ENCODE data around the gene TACC2. TPM values are rescaled to one million over a fixed set of nuclear protein-coding genes. Genes with fewer than 3 reads are reported as not detected.
"Not testable (repeated sequence)": the region's sequence is repeated elsewhere in the genome, so short reads cannot be mapped to it uniquely, and the experiment has no call there.

Gene TACC2
- total RNA-seq, 1 donor from 2014 or later: 377 TPM

GRCh38 chr10:122103592-122103991 lies 114.6 kb downstream of the TACC2 start:
- no peak for DNase-seq
- intact Hi-C loops (cut with micrococcal nuclease): no loop called here
- no peak for ATAC-seq

DNA sequence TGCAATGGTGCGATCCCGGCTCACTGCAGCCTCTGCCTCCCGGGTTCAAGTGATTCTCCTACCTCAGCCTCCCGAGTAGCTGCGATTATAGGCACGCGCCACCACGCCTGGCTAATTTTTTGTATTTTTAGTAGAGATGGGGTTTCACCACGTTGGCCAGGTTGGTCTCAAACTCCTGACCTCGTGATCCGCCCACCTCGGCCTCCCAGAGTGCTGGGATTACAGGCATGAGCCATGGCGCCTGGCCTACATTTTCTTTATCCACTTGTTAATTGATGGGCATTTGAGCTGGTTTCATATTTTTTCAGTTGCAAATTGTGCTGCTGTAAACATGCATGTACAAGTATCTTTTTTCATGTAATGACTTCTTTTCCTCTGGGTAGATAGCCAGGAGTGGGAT lies 119.8 kb downstream of the TACC2 start:
- intact Hi-C loops (cut with micrococcal nuclease); ATAC-seq; DNase-seq: not testable (repeated sequence)

GRCh38 chr10:122112021-122112616 lies 123.2 kb downstream of the TACC2 start:
- DNase-seq (no peak), ATAC-seq (no peak)
- intact Hi-C loops (cut with micrococcal nuclease): no loop called here

GRCh38 chr10:122112625-122113160 lies 123.7 kb downstream of the TACC2 start:
- DNase-seq: peak; percentile 91
- peak; percentile 88 for ATAC-seq
- intact Hi-C loops (cut with micrococcal nuclease): no loop called here

DNA sequence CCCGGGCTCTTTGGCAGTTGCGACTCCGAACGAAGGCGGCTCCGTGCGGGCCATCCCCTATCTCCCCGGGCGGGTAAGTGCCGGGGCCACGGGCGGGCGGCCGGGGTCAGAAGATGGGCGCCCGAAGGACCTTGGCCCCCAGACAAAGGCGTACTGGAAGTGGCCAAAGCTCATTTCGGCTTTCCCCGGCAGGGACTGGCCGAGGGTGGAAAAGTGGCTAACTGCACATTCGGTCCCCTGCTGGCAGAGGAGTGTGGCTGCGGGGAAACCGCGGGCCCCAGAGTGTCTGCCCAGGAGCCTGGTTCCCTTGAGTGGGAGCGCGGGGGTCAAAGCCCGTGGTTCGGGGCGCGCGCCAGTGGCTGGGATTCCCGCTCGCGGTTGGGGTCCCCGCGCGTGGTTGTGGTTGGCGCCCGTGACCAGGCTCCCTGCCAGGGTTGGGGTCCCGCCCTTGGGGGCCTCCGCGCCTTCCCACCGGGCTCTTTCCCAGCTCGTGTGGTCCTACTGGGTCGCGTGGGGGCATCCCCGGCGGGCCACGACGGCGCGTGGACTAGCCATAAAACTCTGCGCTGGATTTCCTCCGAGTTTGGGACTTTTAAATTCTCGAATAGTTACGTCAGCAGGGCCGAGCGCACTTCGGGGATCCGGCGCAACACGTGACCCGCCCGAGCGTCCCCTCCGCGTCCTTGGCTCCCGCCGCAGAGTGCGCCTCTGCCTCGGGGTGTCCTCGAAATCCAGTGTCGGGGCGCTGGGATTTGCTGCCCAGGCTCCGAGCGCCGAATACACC lies 124.4 kb downstream of the TACC2 start:
- intact Hi-C loops (cut with micrococcal nuclease): no loop called here
- peak; percentile 83 for DNase-seq
- peak; percentile 65 for ATAC-seq

- ATAC-seq (peak; percentile 1), DNase-seq (peak; percentile 41)
- intact Hi-C loops (cut with micrococcal nuclease): no loop called here
These were observed 125.2 kb downstream of the TACC2 start for GRCh38 chr10:122113945-122114747.

DNA sequence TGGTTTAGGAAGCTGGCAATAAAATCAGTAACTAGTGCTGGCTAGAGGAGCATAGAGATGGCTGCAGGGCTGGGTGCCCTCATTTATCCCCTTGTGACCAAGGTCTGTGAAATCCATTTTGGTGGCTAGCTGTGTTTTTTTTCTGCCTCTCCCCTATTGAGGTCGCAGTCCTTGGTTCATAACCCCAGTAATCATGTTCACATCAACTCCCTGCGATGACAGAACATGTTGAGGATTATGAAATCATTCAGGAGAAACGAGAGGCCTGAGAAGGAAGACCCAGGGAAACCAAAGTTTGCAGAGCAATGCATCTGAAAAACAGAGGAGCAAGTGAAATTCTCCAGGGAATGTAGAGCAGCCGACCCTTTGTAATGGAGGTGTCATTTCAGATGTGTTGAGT lies 126.9 kb downstream of the TACC2 start:
- intact Hi-C loops (cut with micrococcal nuclease): no loop called here
- no peak for DNase-seq
- no peak for ATAC-seq

- intact Hi-C loops (cut with micrococcal nuclease): no loop called here
- ATAC-seq: no peak
- no peak for DNase-seq
These were observed 127.4 kb downstream of the TACC2 start for GRCh38 chr10:122116331-122116730.

DNA sequence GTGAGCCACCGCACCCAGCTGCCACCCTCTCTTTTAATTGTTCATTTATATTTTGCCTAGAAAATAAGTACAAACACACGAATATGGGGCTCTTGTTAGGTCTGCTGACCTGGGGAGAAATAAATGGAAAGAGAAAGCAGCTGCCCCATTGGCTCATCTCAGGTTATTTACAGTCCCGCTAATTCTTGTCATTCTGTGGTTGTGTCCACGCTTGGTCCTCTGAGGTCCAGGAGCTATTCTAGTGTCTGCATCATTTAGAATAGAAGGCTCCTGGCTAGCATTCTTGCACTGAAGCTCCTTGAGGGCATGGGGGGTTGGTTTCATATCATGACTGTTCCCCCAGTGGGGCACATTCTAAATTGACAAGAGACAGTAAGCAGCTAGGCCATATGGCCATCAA lies 128.5 kb downstream of the TACC2 start:
- intact Hi-C loops (cut with micrococcal nuclease): no loop called here
- no peak for DNase-seq
- ATAC-seq: no peak

GRCh38 chr10:122120008-122120744 lies 131.2 kb downstream of the TACC2 start:
- intact Hi-C loops (cut with micrococcal nuclease): no loop called here

GRCh38 chr10:122121059-122121458 lies 132.1 kb downstream of the TACC2 start:
- DNase-seq: no peak
- ATAC-seq: peak; percentile 6
- intact Hi-C loops (cut with micrococcal nuclease): no loop called here

More at GRCh38 chr10:122120008-122120744, 131.2 kb downstream of the TACC2 start:
- ATAC-seq (no peak), DNase-seq (no peak)

- ATAC-seq: no peak
- intact Hi-C loops (cut with micrococcal nuclease): no loop called here
- DNase-seq: no peak
These were observed 133.5 kb downstream of the TACC2 start for GRCh38 chr10:122122493-122122892.

GRCh38 chr10:122123186-122123585 lies 134.2 kb downstream of the TACC2 start:
- intact Hi-C loops (cut with micrococcal nuclease): no loop called here
- DNase-seq (no peak), ATAC-seq (no peak)

DNA sequence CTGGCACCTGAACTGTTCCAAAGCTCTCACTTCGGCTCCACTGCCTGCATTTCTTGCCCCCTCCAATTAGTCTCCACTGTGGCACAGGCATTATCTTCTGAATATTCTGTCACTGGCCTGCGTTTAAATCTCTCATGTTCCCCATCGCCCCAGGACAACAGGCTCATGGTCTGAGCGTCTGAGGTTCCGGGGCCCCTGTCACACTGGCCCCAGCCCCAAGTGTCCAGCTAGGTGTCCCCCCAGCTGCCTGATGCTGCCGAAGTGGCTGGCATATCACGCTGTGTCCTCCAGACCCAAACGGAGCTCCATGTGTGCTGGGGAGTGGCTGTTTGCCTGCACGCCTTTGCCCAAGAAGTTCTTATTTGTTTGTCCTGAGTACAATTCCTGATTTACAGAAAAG lies 135.4 kb downstream of the TACC2 start:
- ATAC-seq: no peak
- no peak for DNase-seq
- intact Hi-C loops (cut with micrococcal nuclease): no loop called here

GRCh38 chr10:122124808-122125207 lies 135.8 kb downstream of the TACC2 start:
- intact Hi-C loops (cut with micrococcal nuclease): no loop called here
- DNase-seq (no peak), ATAC-seq (no peak)

- DNase-seq: no peak
- intact Hi-C loops (cut with micrococcal nuclease): no loop called here
- ATAC-seq: peak; percentile 86
These were observed 138.0 kb downstream of the TACC2 start for GRCh38 chr10:122126763-122127659.

DNA sequence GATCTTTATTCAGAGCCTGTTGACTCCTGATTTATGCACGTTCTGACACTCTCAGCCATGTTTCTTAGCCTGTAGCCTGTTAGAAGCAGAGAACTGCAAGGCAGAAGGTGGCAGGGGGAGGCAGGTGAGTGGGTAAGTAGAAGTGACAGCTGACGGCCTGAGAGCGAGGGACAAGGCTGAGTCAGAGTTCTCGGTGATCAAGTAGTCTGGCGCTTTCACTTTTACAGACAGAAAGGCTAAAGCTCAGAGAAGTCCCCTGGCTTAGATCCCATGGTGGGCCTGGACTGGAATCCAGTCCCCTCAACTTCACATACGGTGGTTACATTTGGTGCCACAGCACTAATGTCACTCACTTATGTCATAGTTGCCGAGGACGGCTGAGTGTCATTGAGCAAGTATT lies 139.0 kb downstream of the TACC2 start:
- ATAC-seq (peak; percentile 70), DNase-seq (no peak)
- intact Hi-C loops (cut with micrococcal nuclease): no loop called here

DNA sequence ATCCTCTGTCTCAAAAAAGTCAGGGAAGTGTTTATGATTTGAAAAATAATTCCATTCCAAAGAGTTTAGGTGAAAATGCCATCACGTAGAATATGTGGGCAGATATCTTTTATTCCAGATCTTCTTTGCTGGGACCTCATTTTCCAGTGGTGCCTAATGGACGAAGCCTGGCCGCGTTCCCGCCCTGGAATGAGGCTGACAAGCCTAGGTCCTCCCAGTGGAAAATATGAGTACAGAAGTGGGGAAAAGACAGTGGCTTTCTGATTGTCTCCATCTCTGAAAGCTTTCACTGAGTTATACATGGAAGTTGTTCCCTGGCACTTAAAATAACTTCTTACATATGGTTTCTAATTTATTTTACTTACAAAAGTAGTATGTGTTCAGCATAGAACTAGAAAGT lies 139.4 kb downstream of the TACC2 start:
- peak; percentile 66 for ATAC-seq
- intact Hi-C loops (cut with micrococcal nuclease): no loop called here
- peak; percentile 89 for DNase-seq
